GM19467 (cell line): ENCODE results near the gene DHPS.
A peak's percentile ranks its signal among the peaks of the same experiment; 100 is the strongest.

Experiments
- ATAC-seq: cut with Tn5 transposase; IDR thresholded peaks from one replicate; pipeline ENCODE4 v1.9.1; 2021; ENCODE audit warnings: mild to moderate bottlenecking, moderate library complexity; ENCODE audit not compliant: unreplicated experiment

The DHPS gene

GRCh38 chr19:12675940-12676339 lies 5.7 kb downstream of the DHPS start:
- no peak for ATAC-seq

- no peak for ATAC-seq
Measured at GRCh38 chr19:12675399-12675798, 6.3 kb downstream of the DHPS start.

GRCh38 chr19:12672744-12673143 lies 8.9 kb downstream of the DHPS start:
- no peak for ATAC-seq

- ATAC-seq, result no peak
Measured at GRCh38 chr19:12670159-12670928, 11.3 kb downstream of the DHPS start.

GRCh38 chr19:12669270-12670158 lies 12.2 kb downstream of the DHPS start:
- ATAC-seq, result no peak

- no peak for ATAC-seq
Measured at GRCh38 chr19:12668932-12669269, 12.8 kb downstream of the DHPS start.

GRCh38 chr19:12668346-12668745 lies 13.3 kb downstream of the DHPS start:
- ATAC-seq, result no peak

- ATAC-seq, result no peak
Measured at GRCh38 chr19:12667731-12668302, 13.9 kb downstream of the DHPS start.

- peak; percentile 41 for ATAC-seq
Measured at GRCh38 chr19:12666265-12667048, 15.2 kb downstream of the DHPS start, which contains the start of the genes MAN2B1 and WDR83. MAN2B1 (minus strand) TSS chr19:12666742; CDS start chr19:12666701, 41 bp downstream. WDR83 (plus strand) TSS chr19:12666807; CDS start chr19:12669791, 2,984 bp downstream.

GRCh38 chr19:12665671-12666264 lies 15.9 kb downstream of the DHPS start:
- no peak for ATAC-seq

GRCh38 chr19:12665281-12665573 lies 16.5 kb downstream of the DHPS start:
- no peak for ATAC-seq

GRCh38 chr19:12664406-12665280 lies 17.0 kb downstream of the DHPS start:
- no peak for ATAC-seq

- ATAC-seq, result no peak
Measured at GRCh38 chr19:12660980-12661379, 20.7 kb downstream of the DHPS start.

- ATAC-seq, result no peak
Measured at GRCh38 chr19:12657966-12658365, 23.7 kb downstream of the DHPS start.

- no peak for ATAC-seq
Measured at GRCh38 chr19:12656899-12657571, 24.6 kb downstream of the DHPS start.

- no peak for ATAC-seq
Measured at GRCh38 chr19:12655546-12655945, 26.1 kb downstream of the DHPS start.

- ATAC-seq, result no peak
Measured at GRCh38 chr19:12652219-12652618, 29.5 kb downstream of the DHPS start.

GRCh38 chr19:12649941-12650340 lies 31.7 kb downstream of the DHPS start:
- ATAC-seq, result no peak

- ATAC-seq, result no peak
Measured at GRCh38 chr19:12648088-12648487, 33.6 kb downstream of the DHPS start.
